OCI-LY1 (cell line): ENCODE results near the gene ZBTB33.

Experiments used
- CTCF ChIP-seq: fragments of 200-600 bp; sonication (generic), shearing (Covaris generic); IDR thresholded peaks from 2 replicates; pipeline ENCODE4 v1.5.1; 2017; ENCODE audit warnings: mild to moderate bottlenecking, antibody characterized with exemption, low read length, moderate library complexity, mixed read lengths
- EZH2 ChIP-seq: fragments of 200-600 bp; sonication (generic), shearing (Covaris generic); IDR thresholded peaks from 2 replicates; pipeline ENCODE4 v1.8.0; 2017; ENCODE audit warnings: borderline replicate concordance, mixed run types, mild to moderate bottlenecking, antibody characterized with exemption, low read length, moderate library complexity, mixed read lengths

GRCh38 chrX:120301497-120301896 is 50.9 kb downstream of the ZBTB33 start:
- TF ChIP-seq CTCF (no peak), EZH2 (no peak)
